ENCODE measurements around the gene MGAM2.
"Not testable (repeated sequence)": the region's sequence is repeated elsewhere in the genome, so short reads cannot be mapped to it uniquely, and the experiment has no call there.

DNA sequence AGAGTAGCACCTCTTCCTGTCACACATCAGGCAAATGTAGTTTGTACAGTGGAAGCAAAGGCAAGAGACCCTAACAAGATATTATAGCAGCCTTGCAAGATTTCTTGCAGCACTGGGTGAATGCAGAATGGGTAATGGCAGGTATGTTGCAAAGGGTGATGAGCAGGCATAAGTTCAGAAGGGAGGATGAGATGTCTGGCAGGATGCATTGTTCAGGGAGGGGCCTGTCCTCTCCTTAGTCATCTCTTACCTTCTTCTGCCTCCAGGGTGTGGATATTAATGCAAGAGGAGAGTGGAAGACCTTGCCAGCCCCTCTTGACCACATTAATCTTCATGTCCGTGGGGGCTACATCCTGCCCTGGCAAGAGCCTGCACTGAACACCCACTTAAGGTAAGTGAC lies 12.2 kb upstream of the MGAM2 start:
- TF ChIP-seq CTCF (conservative IDR thresholded peaks at IDR 0.05; ENCODE audit: low read depth, low read length); EZH2 (IDR thresholded peaks at IDR 0.05; ENCODE audit: borderline replicate concordance, low read depth, low read length, poor library complexity, severe bottlenecking): not testable (repeated sequence)
